NAMALWA (cell line): ENCODE measurements around the gene FZD10.

Experiments
- DNase-seq: peaks from one replicate; pipeline ENCODE4 v3.0.0-alpha.2; 2015; ENCODE audit warnings: low spot score

FZD10 gene

GRCh38 chr12:130154276-130155070, 7.8 kb upstream of the FZD10 start:
- DNase-seq: no peak

- DNase-seq: no peak
These were observed 6.7 kb upstream of the FZD10 start for GRCh38 chr12:130155416-130156073.

GRCh38 chr12:130156652-130157275, 5.5 kb upstream of the FZD10 start:
- no peak for DNase-seq

GRCh38 chr12:130157998-130158753, 4.1 kb upstream of the FZD10 start:
- DNase-seq: no peak

DNA sequence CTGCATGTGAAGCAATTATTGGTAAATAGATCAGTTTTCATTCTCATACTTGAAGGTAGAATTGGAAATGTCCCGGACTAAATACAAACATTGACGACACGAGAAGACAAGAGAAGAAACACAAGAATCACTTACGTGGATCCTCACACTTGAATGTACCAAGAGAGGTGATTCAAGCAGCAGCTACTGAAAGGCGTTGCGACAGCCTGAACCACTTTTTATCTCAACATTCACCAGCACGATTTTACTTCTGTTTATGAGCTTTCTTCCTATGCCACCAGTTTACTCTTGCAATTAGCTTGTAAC, 3.6 kb upstream of the FZD10 start:
- DNase-seq: no peak

DNA sequence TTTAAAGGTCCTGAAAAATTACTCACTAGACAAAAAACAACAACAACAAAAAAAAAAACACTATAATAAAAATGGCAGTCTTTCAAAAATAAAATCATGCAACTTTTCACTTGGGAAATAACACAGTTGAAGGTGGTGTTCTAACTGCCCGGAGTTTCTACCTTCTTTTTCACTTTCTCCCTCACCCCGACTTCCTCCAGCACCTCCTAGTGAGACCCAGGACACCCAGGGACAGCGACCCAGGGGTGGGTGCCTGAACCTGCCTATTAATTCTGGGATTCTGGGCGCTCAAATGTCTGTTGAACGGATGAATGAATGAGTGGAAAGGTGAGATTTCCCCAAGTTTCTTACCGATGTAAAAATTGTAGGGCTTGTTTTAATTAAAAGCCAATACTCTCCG, 2.0 kb upstream of the FZD10 start:
- DNase-seq: no peak

DNA sequence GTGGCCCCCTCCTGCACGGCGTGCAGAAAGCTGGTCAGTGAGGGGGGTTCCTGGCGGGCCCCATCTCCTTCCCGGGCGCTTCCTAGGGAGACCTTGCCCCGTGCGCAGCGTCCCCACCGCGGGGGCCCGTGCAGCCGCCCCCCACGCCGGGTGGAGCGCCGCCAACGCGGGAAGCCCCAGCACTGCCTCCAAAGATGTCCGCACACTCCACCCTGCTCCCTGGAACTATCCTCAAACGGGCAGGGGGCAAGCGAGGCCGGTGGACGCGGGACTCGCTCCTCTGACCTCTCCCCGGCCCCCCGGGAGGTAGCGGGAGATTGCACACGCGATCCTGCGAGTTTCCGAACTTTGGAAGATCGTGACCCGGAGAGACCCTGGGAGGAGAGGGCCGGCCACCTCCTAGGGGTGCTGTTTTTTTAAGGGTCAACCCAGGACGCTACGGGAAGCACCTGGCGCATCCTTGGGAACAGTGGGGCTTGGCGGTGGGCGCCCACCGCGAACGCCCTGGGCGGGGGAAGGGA, 1.5 kb upstream of the FZD10 start:
- no peak for DNase-seq

GRCh38 chr12:130161261-130162243, 712 bp upstream of the FZD10 start:
- no peak for DNase-seq

DNA sequence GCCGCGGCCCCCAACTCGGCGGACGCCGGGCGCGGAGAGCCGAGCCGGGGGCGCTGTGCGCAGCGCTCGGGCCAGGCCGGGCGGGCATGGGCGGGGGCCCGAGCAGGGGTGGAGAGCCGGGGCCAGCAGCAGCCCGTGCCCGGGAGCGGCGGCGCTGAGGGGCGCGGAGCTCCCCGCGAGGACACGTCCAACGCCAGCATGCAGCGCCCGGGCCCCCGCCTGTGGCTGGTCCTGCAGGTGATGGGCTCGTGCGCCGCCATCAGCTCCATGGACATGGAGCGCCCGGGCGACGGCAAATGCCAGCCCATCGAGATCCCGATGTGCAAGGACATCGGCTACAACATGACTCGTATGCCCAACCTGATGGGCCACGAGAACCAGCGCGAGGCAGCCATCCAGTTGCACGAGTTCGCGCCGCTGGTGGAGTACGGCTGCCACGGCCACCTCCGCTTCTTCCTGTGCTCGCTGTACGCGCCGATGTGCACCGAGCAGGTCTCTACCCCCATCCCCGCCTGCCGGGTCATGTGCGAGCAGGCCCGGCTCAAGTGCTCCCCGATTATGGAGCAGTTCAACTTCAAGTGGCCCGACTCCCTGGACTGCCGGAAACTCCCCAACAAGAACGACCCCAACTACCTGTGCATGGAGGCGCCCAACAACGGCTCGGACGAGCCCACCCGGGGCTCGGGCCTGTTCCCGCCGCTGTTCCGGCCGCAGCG, 639 bp downstream of the FZD10 start:
- DNase-seq: no peak

GRCh38 chr12:130163461-130164215, 1.4 kb downstream of the FZD10 start:
- no peak for DNase-seq

DNA sequence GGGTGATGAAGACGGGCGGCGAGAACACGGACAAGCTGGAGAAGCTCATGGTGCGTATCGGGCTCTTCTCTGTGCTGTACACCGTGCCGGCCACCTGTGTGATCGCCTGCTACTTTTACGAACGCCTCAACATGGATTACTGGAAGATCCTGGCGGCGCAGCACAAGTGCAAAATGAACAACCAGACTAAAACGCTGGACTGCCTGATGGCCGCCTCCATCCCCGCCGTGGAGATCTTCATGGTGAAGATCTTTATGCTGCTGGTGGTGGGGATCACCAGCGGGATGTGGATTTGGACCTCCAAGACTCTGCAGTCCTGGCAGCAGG, 1.9 kb downstream of the FZD10 start:
- no peak for DNase-seq

- no peak for DNase-seq
These were observed 2.7 kb downstream of the FZD10 start for GRCh38 chr12:130164936-130165335.

- no peak for DNase-seq
These were observed 4.0 kb downstream of the FZD10 start for GRCh38 chr12:130166306-130166705.

GRCh38 chr12:130167537-130167936, 5.3 kb downstream of the FZD10 start:
- DNase-seq: no peak

- no peak for DNase-seq
These were observed 7.0 kb downstream of the FZD10 start for GRCh38 chr12:130169256-130169655.

DNA sequence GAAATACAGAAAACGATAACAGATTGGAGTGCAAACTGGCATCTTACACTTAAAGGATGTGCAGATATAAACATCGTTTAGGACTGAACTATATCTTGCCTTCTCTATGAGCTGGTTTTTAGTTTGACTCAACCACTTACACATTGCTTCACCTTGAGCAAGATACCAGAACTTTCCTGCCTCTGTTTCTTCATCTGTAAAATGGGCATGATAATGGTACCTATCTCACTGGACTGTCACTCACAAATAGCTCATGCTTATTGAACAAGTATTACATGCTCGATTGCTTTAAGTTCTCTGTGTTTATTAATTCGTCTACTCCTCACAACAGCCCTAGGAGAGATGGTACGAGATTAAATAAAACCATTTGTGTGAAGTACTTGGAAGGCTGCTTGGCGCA, 7.7 kb downstream of the FZD10 start:
- no peak for DNase-seq

DNA sequence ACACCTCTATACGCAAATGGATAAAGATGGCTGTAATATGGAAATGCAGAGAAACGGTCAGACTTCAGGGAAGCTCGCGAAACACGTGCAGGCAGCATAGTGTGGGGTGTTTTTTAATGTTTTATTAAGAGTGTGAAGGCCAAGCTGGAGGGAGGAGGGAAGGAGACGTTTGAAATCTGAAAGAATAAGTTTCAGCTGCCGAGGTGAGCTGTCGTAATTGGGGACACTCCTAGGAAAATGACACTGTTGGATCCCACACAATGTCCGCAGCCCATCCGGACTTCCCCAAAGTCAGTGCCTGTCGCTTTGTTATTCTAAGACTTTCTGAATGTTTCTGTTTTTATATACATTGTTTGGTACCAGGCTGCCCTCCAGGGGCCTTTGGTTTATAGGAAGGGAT, 8.3 kb downstream of the FZD10 start:
- no peak for DNase-seq

- no peak for DNase-seq
These were observed 15.5 kb downstream of the FZD10 start for GRCh38 chr12:130177635-130178242.

- DNase-seq: no peak
These were observed 16.0 kb downstream of the FZD10 start for GRCh38 chr12:130178282-130178681.

GRCh38 chr12:130179191-130179590, 16.9 kb downstream of the FZD10 start:
- no peak for DNase-seq
